H1 (cell line): Measurements from ENCODE around the gene TMEM18. TPM values are rescaled to one million over a fixed set of nuclear protein-coding genes. Genes with fewer than 3 reads are reported as not detected.

Experiments
- CTCF ChIA-PET: fragments of 300-600 bp; sonication (Branson Sonifier 250); formaldehyde crosslinking; loops from one replicate; lab custom pipeline; 2021; ENCODE audit not compliant: partially characterized antibody; lab: Charles Lee
- POLR2A ChIA-PET: fragments of 300-600 bp; sonication (Branson Sonifier 250); formaldehyde crosslinking; loops from one replicate; lab custom pipeline; 2021; ENCODE audit warnings: inconsistent platforms; ENCODE audit not compliant: partially characterized antibody; lab: Charles Lee
- DNase-seq, 2 experiments: peaks; one replicate each; pipeline versions ENCODE4 v3.0.0 to v3.0.0-alpha.2; 2010 to 2022; ENCODE audit warnings: low spot score in 2 of 2, low read depth in 1 of 2, mixed read lengths in 1 of 2
- FAIRE-seq: peaks from 2 replicates; lab custom pipeline; 2011; peaks lifted over from hg19 to GRCh38; lab: Jason Lieb, UNC
- H2AFZ ChIP-seq: 2 replicates; pipeline ENCODE4 v1.8.1; 2012; ENCODE audit warnings: low read length, inconsistent platforms
- H2AK5ac ChIP-seq: 2 replicates; pipeline ENCODE4 v1.6.1; 2013; ENCODE audit warnings: low read depth, low read length
- H2BK120ac ChIP-seq: replicated peaks from 2 replicates; pipeline ENCODE3; 2013; ENCODE audit warnings: low read depth, low read length, inconsistent platforms
- H2BK12ac ChIP-seq: 2 replicates; pipeline ENCODE4 v1.6.1; 2013; ENCODE audit warnings: low read depth, low read length
- H2BK15ac ChIP-seq: 2 replicates; pipeline ENCODE4 v1.6.1; 2013; ENCODE audit warnings: low read length
- H2BK20ac ChIP-seq: 2 replicates; pipeline ENCODE4 v1.6.1; 2013; ENCODE audit warnings: low read length
- H2BK5ac ChIP-seq: 2 replicates; pipeline ENCODE4 v1.6.1; 2013; ENCODE audit warnings: low read depth, low read length
- H3K14ac ChIP-seq: 2 replicates; pipeline ENCODE4 v1.6.1; 2013; ENCODE audit warnings: inconsistent platforms; ENCODE audit not compliant: insufficient read length
- H3K18ac ChIP-seq: 2 replicates; pipeline ENCODE4 v1.6.1; 2013; ENCODE audit warnings: low read length; ENCODE audit errors: extremely low read depth
- H3K23ac ChIP-seq: 2 replicates; pipeline ENCODE4 v1.6.1; 2013; ENCODE audit warnings: inconsistent platforms; ENCODE audit not compliant: insufficient read length
- H3K23me2 ChIP-seq: 2 replicates; pipeline ENCODE4 v1.6.1; 2013; ENCODE audit warnings: low read depth, low read length
- H3K27ac ChIP-seq: 2 replicates; pipeline ENCODE4 v1.6.1; 2011; ENCODE audit warnings: low read depth, low read length, inconsistent platforms
- H3K27me3 ChIP-seq, 4 experiments: replicated peaks in 1 of 4; 1 replicate in 1 of 4; 2 replicates in 3 of 4; pipeline versions ENCODE4 v1.6.1 to v1.8.1; 2011 to 2013; ENCODE audit warnings: low read length in 3 of 4, mild to moderate bottlenecking in 3 of 4, inconsistent platforms in 2 of 4, mixed read lengths in 2 of 4, moderate library complexity in 1 of 4; ENCODE audit not compliant: control insufficient read depth in 3 of 4, insufficient read depth in 3 of 4; ENCODE audit errors: extremely low read depth in 1 of 4
- H3K36me3 ChIP-seq, 4 experiments: 2 replicates each; pipeline versions ENCODE4 v1.6.1 to v1.8.1; 2011 to 2013; ENCODE audit warnings: mild to moderate bottlenecking in 4 of 4, low read length in 3 of 4, moderate library complexity in 2 of 4, control low read depth in 1 of 4, inconsistent platforms in 1 of 4; ENCODE audit not compliant: insufficient read depth in 4 of 4, control insufficient read depth in 2 of 4
- H3K4ac ChIP-seq: replicated peaks from 2 replicates; pipeline ENCODE3; 2013; ENCODE audit warnings: low read length, low read depth, mixed read lengths, inconsistent platforms; ENCODE audit not compliant: insufficient read length
- H3K4me1 ChIP-seq, 4 experiments: replicated peaks in 1 of 4; 1 replicate in 1 of 4; 2 replicates in 3 of 4; pipeline versions ENCODE4 v1.6.1 to v1.8.1; 2011 to 2013; ENCODE audit warnings: low read length in 3 of 4, inconsistent platforms in 2 of 4, mixed read lengths in 1 of 4; ENCODE audit not compliant: insufficient read depth in 4 of 4, control insufficient read depth in 3 of 4
- H3K4me2 ChIP-seq, 2 experiments: 2 replicates each; pipeline versions ENCODE4 v1.6.1 to v1.8.1; 2011 to 2013; ENCODE audit warnings: low read depth in 2 of 2, low read length in 2 of 2, control low read depth in 1 of 2, inconsistent platforms in 1 of 2, mild to moderate bottlenecking in 1 of 2; ENCODE audit not compliant: insufficient read depth in 1 of 2
- H3K4me3 ChIP-seq, 4 experiments: fragments of 200-600, 300-600 bp in 1 of 4; sonication (generic), shearing (Covaris generic), sonication (Bioruptor Twin) in 1 of 4; 2 replicates each; pipeline versions ENCODE4 v1.5.1 to v1.8.1; 2011 to 2016; ENCODE audit warnings: low read length in 4 of 4, low read depth in 3 of 4, control low read depth in 2 of 4, inconsistent platforms in 2 of 4, mild to moderate bottlenecking in 2 of 4, mixed read lengths in 1 of 4, moderate library complexity in 1 of 4; ENCODE audit not compliant: insufficient read depth in 2 of 4; ENCODE audit errors: extremely low read depth in 1 of 4
- H3K56ac ChIP-seq: replicated peaks from 2 replicates; pipeline ENCODE3; 2013; ENCODE audit warnings: low read depth, mild to moderate bottlenecking, mixed read lengths, low read length, inconsistent platforms; ENCODE audit not compliant: insufficient read length
- H3K79me1 ChIP-seq: 2 replicates; pipeline ENCODE4 v1.6.1; 2013; ENCODE audit warnings: low read depth, low read length, control low read depth
- H3K79me2 ChIP-seq, 2 experiments: 2 replicates each; pipeline versions ENCODE4 v1.6.1 to v1.8.1; 2012 to 2013; ENCODE audit warnings: low read length in 2 of 2, mild to moderate bottlenecking in 2 of 2, inconsistent platforms in 1 of 2; ENCODE audit not compliant: insufficient read depth in 2 of 2, control insufficient read depth in 1 of 2
- H3K9ac ChIP-seq, 4 experiments: replicated peaks in 1 of 4; 1 replicate in 1 of 4; 2 replicates in 3 of 4; pipeline versions ENCODE4 v1.6.1 to v1.8.1; 2011 to 2013; ENCODE audit warnings: low read depth in 3 of 4, low read length in 3 of 4, control low read depth in 2 of 4, mild to moderate bottlenecking in 2 of 4, moderate library complexity in 2 of 4, inconsistent platforms in 1 of 4; ENCODE audit errors: extremely low read depth in 1 of 4
- H3K9me3 ChIP-seq, 2 experiments: 2 replicates each; pipeline versions ENCODE4 v1.6.1 to v1.8.1; 2012 to 2013; ENCODE audit warnings: mild to moderate bottlenecking in 2 of 2, moderate library complexity in 2 of 2, control low read depth in 1 of 2, inconsistent platforms in 1 of 2, low read depth in 1 of 2, low read length in 1 of 2, mixed read lengths in 1 of 2; ENCODE audit not compliant: insufficient read depth in 2 of 2
- H4K20me1 ChIP-seq, 2 experiments: replicated peaks in 1 of 2; 2 replicates each; pipeline versions ENCODE3 to v1.8.1; 2011 to 2013; ENCODE audit warnings: inconsistent platforms in 2 of 2, low read length in 2 of 2, mild to moderate bottlenecking in 1 of 2; ENCODE audit not compliant: insufficient read depth in 2 of 2, control insufficient read depth in 1 of 2
- H4K5ac ChIP-seq: 2 replicates; pipeline ENCODE4 v1.6.1; 2013; ENCODE audit warnings: low read length, low read depth, mixed read lengths, inconsistent platforms; ENCODE audit not compliant: insufficient read length
- H4K8ac ChIP-seq: 2 replicates; pipeline ENCODE4 v1.8.0; 2013; ENCODE audit warnings: mild to moderate bottlenecking, moderate library complexity, low read length, inconsistent platforms; ENCODE audit not compliant: insufficient read depth; ENCODE audit errors: extremely low read depth
- H4K91ac ChIP-seq: replicated peaks from 2 replicates; pipeline ENCODE3; 2013; ENCODE audit warnings: low read length, mixed read lengths, inconsistent platforms; ENCODE audit not compliant: insufficient read length
- BACH1 ChIP-seq: IDR thresholded peaks from 2 replicates; pipeline ENCODE4 v1.6.1; 2012; ENCODE audit warnings: low read length, improper control_type of control experiment
- GABPA ChIP-seq: IDR thresholded peaks from 2 replicates; pipeline ENCODE4 v1.6.1; 2011; ENCODE audit warnings: mild to moderate bottlenecking, low read length, moderate library complexity, borderline replicate concordance; ENCODE audit not compliant: insufficient read depth
- GTF2F1 ChIP-seq: IDR thresholded peaks from 2 replicates; pipeline ENCODE4 v1.6.1; 2012; ENCODE audit warnings: low read depth, low read length, improper control_type of control experiment, borderline replicate concordance
- HDAC2 ChIP-seq, 2 experiments: fragments of 300-600 bp in 1 of 2; sonication (generic) in 1 of 2; IDR thresholded peaks; 2 replicates each; pipeline ENCODE4 v1.6.1; 2011 to 2012; ENCODE audit warnings: low read depth in 2 of 2, low read length in 2 of 2, mild to moderate bottlenecking in 2 of 2, moderate library complexity in 2 of 2, borderline replicate concordance in 1 of 2, inconsistent platforms in 1 of 2
- JUN ChIP-seq: IDR thresholded peaks from 2 replicates; pipeline ENCODE4 v1.6.1; 2011; ENCODE audit warnings: low read depth, mild to moderate bottlenecking, improper control_type of control experiment, low read length
- NANOG ChIP-seq: IDR thresholded peaks from 2 replicates; pipeline ENCODE4 v1.6.1; 2011; ENCODE audit warnings: low read length, low read depth, mild to moderate bottlenecking, inconsistent platforms; ENCODE audit not compliant: insufficient read depth, poor library complexity, severe bottlenecking
- PHF8 ChIP-seq: fragments of 200-600 bp; sonication (generic); conservative IDR thresholded peaks from 2 replicates; pipeline ENCODE4 v1.7.1; 2012; ENCODE audit warnings: low read depth, mild to moderate bottlenecking, inconsistent platforms, low read length, moderate library complexity
- POLR2AphosphoS5 ChIP-seq: IDR thresholded peaks from 2 replicates; pipeline ENCODE4 v1.6.1; 2011; ENCODE audit warnings: low read depth, low read length
- RNF2 ChIP-seq: fragments of 200-900, 300-1000 bp; sonication (generic); IDR thresholded peaks from 2 replicates; pipeline ENCODE4 v1.7.1; 2016; ENCODE audit warnings: borderline replicate concordance, low read depth, mild to moderate bottlenecking, antibody characterized with exemption, low read length; ENCODE audit not compliant: poor library complexity, severe bottlenecking; ENCODE audit errors: missing control alignments
- RXRA ChIP-seq: IDR thresholded peaks from 2 replicates; pipeline ENCODE4 v1.6.1; 2011; ENCODE audit warnings: low read depth, mild to moderate bottlenecking, low read length, moderate library complexity; ENCODE audit not compliant: insufficient read depth
- SAP30 ChIP-seq: fragments of 300-600 bp; sonication (generic); IDR thresholded peaks from 2 replicates; pipeline ENCODE4 v1.7.1; 2012; ENCODE audit warnings: low read length, moderate library complexity, mild to moderate bottlenecking, inconsistent platforms; ENCODE audit not compliant: insufficient read depth, insufficient replicate concordance
- polyA plus RNA-seq, 7 experiments: library from polyadenylated mRNA; depleted of rRNA in 3 of 7; stranded (reverse) in 5 of 7; unstranded in 2 of 7; fragments of >200 nt in 5 of 7; fragments of 200-250 nt in 2 of 7; gene quantifications; 1 replicate in 5 of 7; 2 replicates in 1 of 7; 4 replicates in 1 of 7; pipeline versions ENCODE4 v1.2.1 to v1.2.3, GENCODE V29; 2011 to 2013; ENCODE audit warnings: missing spikeins in 2 of 7, mixed read lengths in 2 of 7
- total RNA-seq: library from RNA; stranded (reverse); fragmentation: NEBNext Ultra II Directional; extraction: Animal tissue kit (Norgen Biotek cat#: 25700); gene quantifications from 2 replicates; pipeline ENCODE4 v1.2.1, GENCODE V29; 2021

TMEM18 gene
- total and polyA plus RNA-seq, 2 of the 8 experiments (the other 6 are each of a cell fraction or from before 2014, with no cell fraction given) = 22.4 to 27.1 TPM

GRCh38 chr2:719191-719590, 42.0 kb upstream of the TMEM18 start:
- Histone ChIP-seq H3K36me3 (no peaks in the 10 kb centered on the region), H2BK5ac (no peak overlapping the region), H4K8ac (no peak overlapping the region), H3K27me3 (no peaks in the 10 kb centered on the region), H3K4ac (no peak overlapping the region), H2BK12ac (no peak overlapping the region), H3K18ac (no peak overlapping the region), H2AFZ (no peak overlapping the region)
- CTCF ChIA-PET = interaction anchor here (1.1 kb wide), 2 partner anchors 17 to 26 kb away, joined by 3 to 4 read pairs; no protein-coding TSS in a partner anchor
- TF ChIP-seq GTF2F1 = no peak
- TF ChIP-seq GABPA = no peak
- no peak for TF ChIP-seq NANOG
- no peak for TF ChIP-seq BACH1
- TF ChIP-seq POLR2AphosphoS5 = no peak
- TF ChIP-seq PHF8 = no peak
- no peak for TF ChIP-seq RNF2
- TF ChIP-seq JUN = no peak
- no peak for TF ChIP-seq SAP30
- no peak for TF ChIP-seq RXRA
- TF ChIP-seq HDAC2 (IDR thresholded peaks at IDR 0.05; ENCODE audit: borderline replicate concordance in 1 of 2, low read depth in 2 of 2, low read length in 2 of 2) = no peak
- TF ChIP-seq, all 59 proteins: peak for 0
- FAIRE-seq = no peak
- peaks cover 0 to 10% (median 6%) of the 10 kb centered on the region in 4 experiments; a peak in 6 of 7 replicates for H3K4me1 ChIP-seq
- H3K27ac ChIP-seq = no peak overlapping the region
- no peaks in the 10 kb centered on the region for H3K9me3 ChIP-seq
- no peak overlapping the region for H2BK20ac ChIP-seq
- H3K23me2 ChIP-seq = no peaks in the 10 kb centered on the region
- no peak overlapping the region for H2BK15ac ChIP-seq
- no peak overlapping the region for H3K23ac ChIP-seq
- H3K4me2 ChIP-seq = no peak overlapping the region
- H3K56ac ChIP-seq = no peak overlapping the region
- H2AK5ac ChIP-seq = no peak overlapping the region
- H2BK120ac ChIP-seq = no peak overlapping the region
- no peak overlapping the region for H3K14ac ChIP-seq
- no peak overlapping the region for H3K9ac ChIP-seq
- no peaks in the 10 kb centered on the region for H3K79me1 ChIP-seq
- no peaks in the 10 kb centered on the region for H3K79me2 ChIP-seq
- no peak for DNase-seq
- H4K20me1 ChIP-seq = no peaks in the 10 kb centered on the region
- POLR2A ChIA-PET = no interaction called here
- H4K5ac ChIP-seq = no peak overlapping the region
- H3K4me3 ChIP-seq = no peak overlapping the region
- no peak overlapping the region for H4K91ac ChIP-seq
